Natural killer cell (primary cell): ENCODE measurements around the gene SLC22A23. TPM values are rescaled to one million over a fixed set of nuclear protein-coding genes. Genes with fewer than 3 reads are reported as not detected.

Experiments
- ATAC-seq, 3 donors: fragments of 150-1000 bp in 2 of 3; fragments of 200-7000 bp in 1 of 3; cut with Tn5 transposase; 1 replicate in 1 of 3; 2 replicates in 2 of 3; pipeline ENCODE4 v1.10.0; 2021; ENCODE audit warnings: mild to moderate bottlenecking in 2 of 3, moderate library complexity in 2 of 3
- DNase-seq, 2 donors: peaks; one replicate each; pipeline versions ENCODE4 v3.0.0 to v3.0.0-alpha.2; 2013 to 2021; ENCODE audit warnings: mixed read lengths in 1 of 2
- H3K27ac ChIP-seq: one replicate; pipeline ENCODE4 v1.5.1; 2013; ENCODE audit warnings: mild to moderate bottlenecking, low read length
- H3K27me3 ChIP-seq: one replicate; pipeline ENCODE4 v1.6.1; 2013; ENCODE audit warnings: low read length; ENCODE audit not compliant: control insufficient read depth, insufficient read depth
- H3K36me3 ChIP-seq: one replicate; pipeline ENCODE4 v1.6.1; 2013; ENCODE audit warnings: low read length; ENCODE audit not compliant: control insufficient read depth, insufficient read depth
- H3K4me1 ChIP-seq: one replicate; pipeline ENCODE4 v1.6.1; 2013; ENCODE audit warnings: low read length; ENCODE audit not compliant: control insufficient read depth, insufficient read depth
- H3K4me3 ChIP-seq: one replicate; pipeline ENCODE4 v1.5.1; 2013; ENCODE audit warnings: low read length
- H3K9me3 ChIP-seq: one replicate; pipeline ENCODE4 v1.6.1; 2013; ENCODE audit warnings: low read length; ENCODE audit not compliant: control insufficient read depth, insufficient read depth
- H3K27ac Mint-ChIP-seq, 2 donors: one replicate each; pipeline ENCODE4 v1.8.0; 2022; ENCODE audit warnings: mild to moderate bottlenecking in 2 of 2, mixed read lengths in 2 of 2, moderate library complexity in 1 of 2
- H3K27me3 Mint-ChIP-seq, 2 donors: one replicate each; pipeline ENCODE4 v1.8.0; 2022; ENCODE audit warnings: low read depth in 2 of 2, mixed read lengths in 2 of 2
- H3K36me3 Mint-ChIP-seq: one replicate; pipeline ENCODE4 v1.8.0; 2022; ENCODE audit warnings: mixed read lengths
- H3K4me1 Mint-ChIP-seq, 2 donors: one replicate each; pipeline ENCODE4 v1.8.0; 2022; ENCODE audit warnings: mixed read lengths in 2 of 2
- H3K4me3 Mint-ChIP-seq: one replicate; pipeline ENCODE4 v1.8.0; 2022; ENCODE audit warnings: mild to moderate bottlenecking, moderate library complexity, mixed read lengths
- H3K9me3 Mint-ChIP-seq, 2 donors: one replicate each; pipeline ENCODE4 v1.8.0; 2022; ENCODE audit warnings: mixed read lengths in 2 of 2
- WGBS: methylation state at CpG from one replicate; pipeline ENCODE4 v1.1.7; 2013; ENCODE audit warnings: missing lambda C conversion rate; ENCODE audit not compliant: insufficient coverage; 5-methylcytosine and 5-hydroxymethylcytosine counted together
- intact Hi-C: fragments of 100-400 bp; cut with micrococcal nuclease; formaldehyde crosslinking; loops from one replicate; pipeline ENCODE4 v1.14.2; 2022
- total RNA-seq, 4 donors: library from RNA; stranded (reverse); fragments of 120-200 nt in 1 of 4; gene quantifications; one replicate each; pipeline versions ENCODE4 v1.2.3 to v1.2.4, GENCODE V29; 2013 to 2022
- TF ChIP-seq, protein P1 (sequence below): fragments of 200-600 bp; IDR thresholded peaks from one replicate; pipeline ENCODE4 v1.8.0; 2022; ENCODE audit warnings: antibody characterized with exemption

The SLC22A23 gene
- total RNA-seq, 3 donors from 2014 or later (not counting 1 experiment from before 2014, with no cell fraction given), result 0.24 to 0.79 (median 0.38) TPM

DNA sequence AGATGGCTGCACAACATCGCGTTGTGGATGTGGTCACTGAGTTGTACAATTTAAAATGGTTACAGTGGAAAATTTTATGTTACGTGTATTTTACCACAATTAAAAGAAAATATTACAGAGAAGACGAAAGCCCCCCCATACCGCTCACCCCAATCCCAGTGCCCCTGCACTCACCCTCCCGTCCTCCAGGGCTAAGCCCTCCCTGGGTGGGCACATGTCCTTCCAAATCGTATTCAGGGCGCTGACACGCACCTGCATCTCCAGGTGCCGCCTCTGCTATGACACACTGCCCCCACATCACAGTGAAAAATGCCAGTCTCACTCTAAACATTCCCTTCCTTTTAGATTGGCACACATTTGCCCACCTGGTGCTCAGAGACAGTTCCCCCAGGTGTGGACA is 148.7 kb downstream of the SLC22A23 start:
- Histone ChIP-seq H3K9me3 (no peaks in the 10 kb centered on the region), H3K4me1 (no peaks in the 10 kb centered on the region), H3K27me3 (no peaks in the 10 kb centered on the region), H3K27ac (no peak overlapping the region), H3K4me3 (no peak overlapping the region), H3K36me3 (no peaks in the 10 kb centered on the region)
- DNase-seq (no peak), ATAC-seq (no peak)
- WGBS, result 91% methylated on average over 7 of the region's 10 CpGs
- TF ChIP-seq, protein P1, sequence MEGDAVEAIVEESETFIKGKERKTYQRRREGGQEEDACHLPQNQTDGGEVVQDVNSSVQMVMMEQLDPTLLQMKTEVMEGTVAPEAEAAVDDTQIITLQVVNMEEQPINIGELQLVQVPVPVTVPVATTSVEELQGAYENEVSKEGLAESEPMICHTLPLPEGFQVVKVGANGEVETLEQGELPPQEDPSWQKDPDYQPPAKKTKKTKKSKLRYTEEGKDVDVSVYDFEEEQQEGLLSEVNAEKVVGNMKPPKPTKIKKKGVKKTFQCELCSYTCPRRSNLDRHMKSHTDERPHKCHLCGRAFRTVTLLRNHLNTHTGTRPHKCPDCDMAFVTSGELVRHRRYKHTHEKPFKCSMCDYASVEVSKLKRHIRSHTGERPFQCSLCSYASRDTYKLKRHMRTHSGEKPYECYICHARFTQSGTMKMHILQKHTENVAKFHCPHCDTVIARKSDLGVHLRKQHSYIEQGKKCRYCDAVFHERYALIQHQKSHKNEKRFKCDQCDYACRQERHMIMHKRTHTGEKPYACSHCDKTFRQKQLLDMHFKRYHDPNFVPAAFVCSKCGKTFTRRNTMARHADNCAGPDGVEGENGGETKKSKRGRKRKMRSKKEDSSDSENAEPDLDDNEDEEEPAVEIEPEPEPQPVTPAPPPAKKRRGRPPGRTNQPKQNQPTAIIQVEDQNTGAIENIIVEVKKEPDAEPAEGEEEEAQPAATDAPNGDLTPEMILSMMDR, result no peak
- intact Hi-C loops, result no loop called here
- Mint-ChIP-seq H3K36me3 (no peaks in the 10 kb centered on the region), H3K4me1 (no peaks in the 10 kb centered on the region), H3K27me3 (peaks cover 8 to 41% of the 10 kb centered on the region in 2 donors), H3K27ac (no peak overlapping the region), H3K9me3 (no peaks in the 10 kb centered on the region), H3K4me3 (no peak overlapping the region)

GRCh38 chr6:3307436-3307835 is 149.4 kb downstream of the SLC22A23 start:
- Mint-ChIP-seq H3K27me3 (peaks cover 3 to 47% of the 10 kb centered on the region in 2 donors), H3K27ac (no peak overlapping the region), H3K4me1 (no peaks in the 10 kb centered on the region), H3K36me3 (no peaks in the 10 kb centered on the region), H3K9me3 (no peaks in the 10 kb centered on the region), H3K4me3 (no peak overlapping the region)
- 95% methylated on average over 11 of the region's 12 CpGs for WGBS
- H3K36me3 ChIP-seq, result no peaks in the 10 kb centered on the region
- no peaks in the 10 kb centered on the region for H3K9me3 ChIP-seq
- ATAC-seq (no peak), DNase-seq (no peak)
- H3K4me3 ChIP-seq, result no peak overlapping the region
- intact Hi-C loops, result no loop called here
- H3K27ac ChIP-seq, result no peak overlapping the region
- TF ChIP-seq, protein P1, result no peak
- H3K27me3 ChIP-seq, result no peaks in the 10 kb centered on the region
- no peaks in the 10 kb centered on the region for H3K4me1 ChIP-seq

DNA sequence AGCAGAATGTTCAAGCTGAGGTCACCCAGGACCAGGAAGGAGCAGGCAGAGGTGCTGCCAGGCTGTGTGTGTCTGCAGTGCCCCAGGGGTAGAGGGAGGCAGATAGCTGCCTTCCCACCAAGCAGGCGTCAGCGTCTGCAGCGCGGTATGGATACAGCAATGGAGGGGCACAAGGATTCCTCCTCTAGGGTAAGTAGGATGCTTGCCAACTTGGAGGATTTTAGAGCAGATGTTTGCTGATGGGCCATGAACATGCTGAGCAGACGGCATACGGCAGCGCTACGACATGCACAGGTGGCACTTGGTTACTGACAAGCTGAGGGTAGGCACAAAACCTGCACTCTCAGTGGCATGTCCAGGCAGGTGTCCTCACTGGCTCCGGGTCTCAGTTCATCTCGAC is 150.0 kb downstream of the SLC22A23 start:
- H3K36me3 ChIP-seq, result no peaks in the 10 kb centered on the region
- H3K27ac ChIP-seq, result no peak overlapping the region
- TF ChIP-seq, protein P1, result no peak
- H3K4me3 Mint-ChIP-seq, result no peak overlapping the region
- DNase-seq (no peak), ATAC-seq (no peak)
- H3K4me1 ChIP-seq, result no peaks in the 10 kb centered on the region
- peaks cover 8 to 52% of the 10 kb centered on the region in 2 donors for H3K27me3 Mint-ChIP-seq
- intact Hi-C loops, result no loop called here
- H3K9me3 ChIP-seq, result no peaks in the 10 kb centered on the region
- no peaks in the 10 kb centered on the region for H3K36me3 Mint-ChIP-seq
- H3K9me3 Mint-ChIP-seq, result no peaks in the 10 kb centered on the region
- no peaks in the 10 kb centered on the region for H3K4me1 Mint-ChIP-seq
- 93% methylated on average over 10 of the region's 10 CpGs for WGBS
- no peaks in the 10 kb centered on the region for H3K27me3 ChIP-seq
- H3K27ac Mint-ChIP-seq, result no peak overlapping the region
- H3K4me3 ChIP-seq, result no peak overlapping the region

- peaks cover 8 to 44% of the 10 kb centered on the region in 2 donors for H3K27me3 Mint-ChIP-seq
- Histone ChIP-seq H3K27me3 (no peaks in the 10 kb centered on the region), H3K4me1 (no peaks in the 10 kb centered on the region), H3K27ac (no peak overlapping the region), H3K36me3 (no peaks in the 10 kb centered on the region), H3K9me3 (no peaks in the 10 kb centered on the region), H3K4me3 (no peak overlapping the region)
- WGBS, result 96% methylated on average over 3 of the region's 3 CpGs
- no peak for DNase-seq
- no peaks in the 10 kb centered on the region for H3K9me3 Mint-ChIP-seq
- TF ChIP-seq, protein P1, result no peak
- no peaks in the 10 kb centered on the region for H3K4me1 Mint-ChIP-seq
- no peak overlapping the region for H3K27ac Mint-ChIP-seq
- H3K36me3 Mint-ChIP-seq, result no peaks in the 10 kb centered on the region
- intact Hi-C loops, result no loop called here
- H3K4me3 Mint-ChIP-seq, result no peak overlapping the region
- no peak for ATAC-seq
Measured at GRCh38 chr6:3305831-3306230, 151.0 kb downstream of the SLC22A23 start.
